Measurements from ENCODE around the gene COLEC12.

Gene COLEC12

GRCh38 chr18:505483-506122 lies 5.1 kb upstream of the COLEC12 start:
- DNase-seq, result no peak

- no peak for DNase-seq
These were observed 859 bp upstream of the COLEC12 start for GRCh38 chr18:501406-501714.

- no peak for DNase-seq
These were observed 497 bp downstream of the COLEC12 start for GRCh38 chr18:499776-500631.

- no peak for DNase-seq
These were observed 1.3 kb downstream of the COLEC12 start for GRCh38 chr18:498931-499775.

GRCh38 chr18:497688-498087 lies 2.8 kb downstream of the COLEC12 start:
- DNase-seq, result no peak

GRCh38 chr18:495452-495851 lies 5.0 kb downstream of the COLEC12 start:
- no peak for DNase-seq

- no peak for DNase-seq
These were observed 5.5 kb downstream of the COLEC12 start for GRCh38 chr18:495017-495416.

- no peak for DNase-seq
These were observed 6.2 kb downstream of the COLEC12 start for GRCh38 chr18:493986-494983.

- DNase-seq, result no peak
These were observed 8.1 kb downstream of the COLEC12 start for GRCh38 chr18:492451-492850.

- no peak for DNase-seq
These were observed 9.9 kb downstream of the COLEC12 start for GRCh38 chr18:490624-491023.

- DNase-seq, result no peak
These were observed 10.5 kb downstream of the COLEC12 start for GRCh38 chr18:490024-490366.

GRCh38 chr18:489244-490023 lies 11.1 kb downstream of the COLEC12 start:
- DNase-seq, result no peak

- DNase-seq, result no peak
These were observed 13.4 kb downstream of the COLEC12 start for GRCh38 chr18:486929-487740.

GRCh38 chr18:484749-485464 lies 15.6 kb downstream of the COLEC12 start:
- no peak for DNase-seq

GRCh38 chr18:478681-479080 lies 21.8 kb downstream of the COLEC12 start:
- DNase-seq, result no peak

- DNase-seq, result no peak
These were observed 22.9 kb downstream of the COLEC12 start for GRCh38 chr18:477565-477964.

- no peak for DNase-seq
These were observed 24.2 kb downstream of the COLEC12 start for GRCh38 chr18:476251-476664.

GRCh38 chr18:475202-476031 lies 25.1 kb downstream of the COLEC12 start:
- no peak for DNase-seq

- DNase-seq, result no peak
These were observed 26.1 kb downstream of the COLEC12 start for GRCh38 chr18:474416-474815.
